ENCODE results near the gene PLXND1.

GRCh38 chr3:129653019-129653418 lies 46.5 kb upstream of the PLXND1 start:
- TF ChIP-seq SUZ12 (IDR thresholded peaks at IDR 0.05; ENCODE audit: extremely low read depth, insufficient read depth, insufficient read length) = no peak
- TF ChIP-seq YY1 (IDR thresholded peaks at IDR 0.05; ENCODE audit: insufficient read depth, insufficient read length) = no peak

Measured in NT2/D1 (cell line).